ENCODE results near the gene PPIL1. TPM values are rescaled to one million over a fixed set of nuclear protein-coding genes. Genes with fewer than 3 reads are reported as not detected.
A peak's percentile ranks its signal among the peaks of the same experiment; 100 is the strongest.

The PPIL1 gene
- total RNA-seq, 1 donor from 2014 or later = 24.0 TPM

- no peaks in the 10 kb centered on the region for H3K9me3 ChIP-seq (ENCODE audit: control insufficient read depth in 3 of 3, low read length in 3 of 3)
- no peaks in the 10 kb centered on the region for H3K27me3 ChIP-seq (ENCODE audit: control insufficient read depth in 3 of 3, insufficient read depth in 3 of 3, low read length in 3 of 3)
- H3K27ac ChIP-seq (ENCODE audit: low read depth, low read length) = no peak overlapping the region
- no peak overlapping the region for H3K9ac ChIP-seq (ENCODE audit: low read depth in 1 of 3, low read length in 3 of 3)
- peaks cover 3 to 12% (median 8%) of the 10 kb centered on the region in 3 donors for H3K4me1 ChIP-seq (ENCODE audit: control insufficient read depth in 3 of 3, insufficient read depth in 3 of 3, low read length in 3 of 3)
- H3K4me3 ChIP-seq (ENCODE audit: low read length in 3 of 3) = no peak overlapping the region
- peaks cover 14 to 42% (median 38%) of the 10 kb centered on the region in 3 donors for H3K36me3 ChIP-seq (ENCODE audit: control insufficient read depth in 3 of 3, insufficient read depth in 3 of 3, low read length in 3 of 3)
Measured at GRCh38 chr6:36912586-36912985, 38.0 kb upstream of the PPIL1 start.

DNA sequence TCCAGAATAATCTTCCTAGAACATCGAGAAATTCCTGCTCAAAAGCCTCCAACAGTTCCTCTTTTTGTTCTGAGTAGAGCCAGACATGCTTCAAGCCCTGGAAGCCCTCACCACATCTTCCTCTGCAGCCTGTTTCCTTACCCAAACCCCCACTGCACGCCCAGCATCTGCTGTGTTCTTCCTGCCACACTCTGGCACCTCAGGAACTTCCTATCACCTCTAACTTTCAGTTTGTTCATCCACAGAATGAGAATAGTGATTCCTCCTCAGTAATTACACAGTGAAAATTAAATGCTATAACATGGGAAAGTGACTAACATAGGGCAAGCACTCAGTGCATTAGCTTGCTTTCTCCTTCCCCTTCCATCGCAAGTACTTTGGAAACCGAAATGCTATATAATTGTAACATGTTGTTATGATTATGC, 37.4 kb upstream of the PPIL1 start:
- Histone ChIP-seq H3K4me3 (ENCODE audit: low read length in 3 of 3) (no peak overlapping the region), H3K9ac (ENCODE audit: low read depth in 1 of 3, low read length in 3 of 3) (no peak overlapping the region), H3K4me1 (ENCODE audit: control insufficient read depth in 3 of 3, insufficient read depth in 3 of 3, low read length in 3 of 3) (peaks cover under 1 to 12% (median 7%) of the 10 kb centered on the region in 3 donors), H3K27me3 (ENCODE audit: control insufficient read depth in 3 of 3, insufficient read depth in 3 of 3, low read length in 3 of 3) (no peaks in the 10 kb centered on the region), H3K9me3 (ENCODE audit: control insufficient read depth in 3 of 3, low read length in 3 of 3) (no peaks in the 10 kb centered on the region), H3K36me3 (ENCODE audit: control insufficient read depth in 3 of 3, insufficient read depth in 3 of 3, low read length in 3 of 3) (peaks cover 14 to 40% (median 32%) of the 10 kb centered on the region in 3 donors), H3K27ac (ENCODE audit: low read depth, low read length) (no peak overlapping the region)

DNA sequence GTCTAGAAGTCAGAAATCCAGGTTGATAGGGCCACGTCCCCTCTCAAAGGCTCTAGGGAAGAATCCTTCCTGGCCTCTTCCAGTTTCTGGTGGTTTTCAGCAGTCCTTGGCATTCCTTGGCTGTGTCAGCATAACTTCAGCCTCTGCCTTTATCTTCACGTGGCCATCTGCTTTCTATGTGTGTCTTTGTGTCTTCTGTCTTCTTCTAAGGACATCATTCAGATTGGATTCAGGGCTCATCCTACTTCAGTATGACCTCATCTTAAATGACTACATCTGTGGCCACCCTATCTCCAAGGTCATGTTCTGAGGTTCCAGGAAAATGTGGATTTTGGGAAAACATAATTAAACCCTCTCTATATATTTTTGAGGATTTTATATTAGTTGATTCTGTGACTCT, 34.1 kb upstream of the PPIL1 start:
- Histone ChIP-seq H3K4me3 (ENCODE audit: low read length in 3 of 3) (no peak overlapping the region), H3K27me3 (ENCODE audit: control insufficient read depth in 3 of 3, insufficient read depth in 3 of 3, low read length in 3 of 3) (no peaks in the 10 kb centered on the region), H3K9me3 (ENCODE audit: control insufficient read depth in 3 of 3, low read length in 3 of 3) (no peaks in the 10 kb centered on the region), H3K4me1 (ENCODE audit: control insufficient read depth in 3 of 3, insufficient read depth in 3 of 3, low read length in 3 of 3) (peaks cover 0 to 11% (median 10%) of the 10 kb centered on the region in 3 donors), H3K36me3 (ENCODE audit: control insufficient read depth in 3 of 3, insufficient read depth in 3 of 3, low read length in 3 of 3) (peaks cover 5 to 30% (median 24%) of the 10 kb centered on the region in 3 donors), H3K9ac (ENCODE audit: low read depth in 1 of 3, low read length in 3 of 3) (no peak overlapping the region), H3K27ac (ENCODE audit: low read depth, low read length) (no peak overlapping the region)

- no peak overlapping the region for H3K27ac ChIP-seq (ENCODE audit: low read depth, low read length)
- no peaks in the 10 kb centered on the region for H3K27me3 ChIP-seq (ENCODE audit: control insufficient read depth in 3 of 3, insufficient read depth in 3 of 3, low read length in 3 of 3)
- H3K36me3 ChIP-seq (ENCODE audit: control insufficient read depth in 3 of 3, insufficient read depth in 3 of 3, low read length in 3 of 3) = peaks cover 7 to 36% (median 23%) of the 10 kb centered on the region in 3 donors
- H3K9ac ChIP-seq (ENCODE audit: low read depth in 1 of 3, low read length in 3 of 3) = peak overlapping the region in 1 of 3 donors; percentile 55
- H3K4me1 ChIP-seq (ENCODE audit: control insufficient read depth in 3 of 3, insufficient read depth in 3 of 3, low read length in 3 of 3) = peaks cover 0 to 11% (median 10%) of the 10 kb centered on the region in 3 donors
- H3K9me3 ChIP-seq (ENCODE audit: control insufficient read depth in 3 of 3, low read length in 3 of 3) = no peaks in the 10 kb centered on the region
- H3K4me3 ChIP-seq (ENCODE audit: low read length in 3 of 3) = no peak overlapping the region
Measured at GRCh38 chr6:36907781-36908180, 33.2 kb upstream of the PPIL1 start.

DNA sequence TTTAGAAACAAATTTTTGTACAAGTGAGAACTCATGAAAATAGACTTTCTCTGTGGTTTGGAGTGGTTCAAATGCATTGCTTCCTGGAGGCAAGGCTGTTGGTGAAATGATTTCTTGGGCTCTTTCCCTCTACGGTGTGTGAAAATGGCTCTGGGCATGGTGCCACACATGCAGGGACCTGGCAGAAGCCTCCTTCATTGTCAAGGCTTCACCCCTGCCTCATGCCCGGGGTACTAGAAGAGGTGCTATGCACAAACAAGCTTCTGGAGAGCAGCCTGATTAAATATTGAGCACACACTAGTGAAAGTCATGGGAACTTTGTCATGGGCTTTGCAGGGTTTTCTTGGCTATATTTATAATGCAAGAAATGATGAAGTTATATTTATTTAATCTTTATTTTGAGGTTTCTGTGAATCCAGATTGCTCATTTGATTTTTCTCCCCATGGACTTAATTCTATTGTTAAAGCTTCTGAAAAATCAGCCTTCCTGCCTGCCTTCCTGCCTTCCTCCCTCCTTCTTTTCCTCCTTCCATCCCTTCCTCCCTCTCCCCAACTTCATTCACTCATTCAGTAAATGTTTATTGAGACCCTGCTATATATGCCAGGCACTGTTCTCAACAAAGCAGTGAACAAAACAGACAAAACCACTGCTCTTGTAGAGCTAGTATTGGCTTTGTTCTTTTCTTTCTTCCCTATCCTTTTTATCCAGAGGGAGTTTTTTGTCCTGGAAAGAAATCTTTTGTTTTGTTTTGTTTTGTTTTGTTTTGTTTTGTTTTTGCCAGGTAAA, 32.1 kb upstream of the PPIL1 start:
- no peaks in the 10 kb centered on the region for H3K9me3 ChIP-seq (ENCODE audit: control insufficient read depth in 3 of 3, low read length in 3 of 3)
- peaks cover 15 to 36% (median 23%) of the 10 kb centered on the region in 3 donors for H3K36me3 ChIP-seq (ENCODE audit: control insufficient read depth in 3 of 3, insufficient read depth in 3 of 3, low read length in 3 of 3)
- no peak overlapping the region for H3K9ac ChIP-seq (ENCODE audit: low read depth in 1 of 3, low read length in 3 of 3)
- H3K4me1 ChIP-seq (ENCODE audit: control insufficient read depth in 3 of 3, insufficient read depth in 3 of 3, low read length in 3 of 3) = peaks cover 0 to 11% (median 10%) of the 10 kb centered on the region in 3 donors
- no peak overlapping the region for H3K27ac ChIP-seq (ENCODE audit: low read depth, low read length)
- no peak overlapping the region for H3K4me3 ChIP-seq (ENCODE audit: low read length in 3 of 3)
- no peaks in the 10 kb centered on the region for H3K27me3 ChIP-seq (ENCODE audit: control insufficient read depth in 3 of 3, insufficient read depth in 3 of 3, low read length in 3 of 3)

DNA sequence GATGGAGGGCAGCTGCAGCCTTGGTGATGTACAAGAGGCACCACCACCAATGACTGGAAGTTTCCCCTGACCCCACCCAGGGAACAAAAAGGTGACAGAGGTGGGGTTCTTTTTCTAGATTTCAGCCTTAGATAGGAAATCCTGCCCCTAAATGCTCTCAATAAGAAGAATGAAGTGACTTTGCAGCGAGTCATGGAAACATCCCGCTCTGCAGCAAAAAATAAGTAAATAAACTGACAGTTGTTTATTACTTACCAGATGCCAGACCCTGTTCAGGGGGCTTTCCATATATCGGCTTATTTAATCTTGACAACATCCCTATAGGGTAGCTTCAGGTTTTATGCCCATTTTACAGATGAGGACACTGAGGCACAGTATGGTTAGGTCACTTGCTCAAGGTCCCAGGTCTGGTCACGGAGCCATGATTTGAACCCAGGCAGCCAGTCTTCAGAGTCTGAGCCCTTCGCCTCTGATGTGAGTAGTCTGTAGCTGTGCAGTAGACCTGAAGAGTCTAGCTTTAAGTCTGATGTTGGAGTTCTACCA, 30.3 kb upstream of the PPIL1 start:
- Histone ChIP-seq H3K4me3 (ENCODE audit: low read length in 3 of 3) (no peak overlapping the region), H3K36me3 (ENCODE audit: control insufficient read depth in 3 of 3, insufficient read depth in 3 of 3, low read length in 3 of 3) (peaks cover 15 to 37% (median 23%) of the 10 kb centered on the region in 3 donors), H3K9me3 (ENCODE audit: control insufficient read depth in 3 of 3, low read length in 3 of 3) (no peaks in the 10 kb centered on the region), H3K27ac (ENCODE audit: low read depth, low read length) (no peak overlapping the region), H3K9ac (ENCODE audit: low read depth in 1 of 3, low read length in 3 of 3) (no peak overlapping the region), H3K27me3 (ENCODE audit: control insufficient read depth in 3 of 3, insufficient read depth in 3 of 3, low read length in 3 of 3) (no peaks in the 10 kb centered on the region), H3K4me1 (ENCODE audit: control insufficient read depth in 3 of 3, insufficient read depth in 3 of 3, low read length in 3 of 3) (peaks cover 0 to 11% (median 10%) of the 10 kb centered on the region in 3 donors)

DNA sequence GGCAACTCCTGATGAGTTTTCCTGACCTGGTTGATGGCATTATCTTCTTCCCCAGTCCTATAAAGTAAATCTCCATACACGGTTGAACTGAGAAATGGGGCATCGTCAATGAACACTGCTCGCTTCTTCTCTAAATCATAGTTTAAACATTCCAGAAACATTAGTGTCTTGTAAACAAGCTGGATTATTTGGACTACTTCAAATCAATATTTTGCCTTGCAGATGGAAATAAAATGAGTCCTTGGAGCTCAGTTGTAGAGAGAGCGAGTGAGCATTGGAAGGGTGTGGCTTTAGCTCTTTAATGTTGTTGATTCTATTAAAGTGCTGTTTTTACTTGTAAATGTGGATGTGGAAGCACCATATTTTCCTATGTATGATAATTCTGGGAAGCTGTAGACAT, 29.5 kb upstream of the PPIL1 start:
- no peak overlapping the region for H3K9ac ChIP-seq (ENCODE audit: low read depth in 1 of 3, low read length in 3 of 3)
- no peaks in the 10 kb centered on the region for H3K9me3 ChIP-seq (ENCODE audit: control insufficient read depth in 3 of 3, low read length in 3 of 3)
- no peaks in the 10 kb centered on the region for H3K27me3 ChIP-seq (ENCODE audit: control insufficient read depth in 3 of 3, insufficient read depth in 3 of 3, low read length in 3 of 3)
- peaks cover 15 to 43% (median 26%) of the 10 kb centered on the region in 3 donors for H3K36me3 ChIP-seq (ENCODE audit: control insufficient read depth in 3 of 3, insufficient read depth in 3 of 3, low read length in 3 of 3)
- no peak overlapping the region for H3K27ac ChIP-seq (ENCODE audit: low read depth, low read length)
- H3K4me1 ChIP-seq (ENCODE audit: control insufficient read depth in 3 of 3, insufficient read depth in 3 of 3, low read length in 3 of 3) = peaks cover 0 to 11% (median 10%) of the 10 kb centered on the region in 3 donors
- H3K4me3 ChIP-seq (ENCODE audit: low read length in 3 of 3) = no peak overlapping the region

DNA sequence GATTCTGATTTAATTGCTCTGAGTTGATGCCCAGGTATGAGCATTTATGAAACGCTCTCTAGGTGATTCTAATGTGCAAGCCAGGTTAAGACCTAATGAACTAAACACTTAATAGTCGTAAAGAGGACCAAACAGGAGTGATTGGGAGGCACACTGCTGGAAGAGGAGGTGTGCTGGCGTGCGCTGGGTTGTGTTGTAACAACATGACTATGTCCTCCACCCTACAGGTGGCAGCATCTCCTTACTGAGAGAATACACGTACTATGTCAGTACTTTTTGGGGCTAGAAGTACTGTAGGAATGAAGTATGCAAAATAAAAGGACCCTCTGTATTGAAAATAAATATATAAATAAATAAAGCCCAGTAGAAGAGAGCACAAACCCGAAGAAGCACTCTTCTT, 23.0 kb upstream of the PPIL1 start:
- H3K9ac ChIP-seq (ENCODE audit: low read depth in 1 of 3, low read length in 3 of 3) = no peak overlapping the region
- H3K27ac ChIP-seq (ENCODE audit: low read depth, low read length) = no peak overlapping the region
- H3K4me1 ChIP-seq (ENCODE audit: control insufficient read depth in 3 of 3, insufficient read depth in 3 of 3, low read length in 3 of 3) = no peaks in the 10 kb centered on the region
- no peak overlapping the region for H3K4me3 ChIP-seq (ENCODE audit: low read length in 3 of 3)
- H3K27me3 ChIP-seq (ENCODE audit: control insufficient read depth in 3 of 3, insufficient read depth in 3 of 3, low read length in 3 of 3) = no peaks in the 10 kb centered on the region
- H3K36me3 ChIP-seq (ENCODE audit: control insufficient read depth in 3 of 3, insufficient read depth in 3 of 3, low read length in 3 of 3) = peaks cover 11 to 23% (median 21%) of the 10 kb centered on the region in 3 donors
- no peaks in the 10 kb centered on the region for H3K9me3 ChIP-seq (ENCODE audit: control insufficient read depth in 3 of 3, low read length in 3 of 3)

DNA sequence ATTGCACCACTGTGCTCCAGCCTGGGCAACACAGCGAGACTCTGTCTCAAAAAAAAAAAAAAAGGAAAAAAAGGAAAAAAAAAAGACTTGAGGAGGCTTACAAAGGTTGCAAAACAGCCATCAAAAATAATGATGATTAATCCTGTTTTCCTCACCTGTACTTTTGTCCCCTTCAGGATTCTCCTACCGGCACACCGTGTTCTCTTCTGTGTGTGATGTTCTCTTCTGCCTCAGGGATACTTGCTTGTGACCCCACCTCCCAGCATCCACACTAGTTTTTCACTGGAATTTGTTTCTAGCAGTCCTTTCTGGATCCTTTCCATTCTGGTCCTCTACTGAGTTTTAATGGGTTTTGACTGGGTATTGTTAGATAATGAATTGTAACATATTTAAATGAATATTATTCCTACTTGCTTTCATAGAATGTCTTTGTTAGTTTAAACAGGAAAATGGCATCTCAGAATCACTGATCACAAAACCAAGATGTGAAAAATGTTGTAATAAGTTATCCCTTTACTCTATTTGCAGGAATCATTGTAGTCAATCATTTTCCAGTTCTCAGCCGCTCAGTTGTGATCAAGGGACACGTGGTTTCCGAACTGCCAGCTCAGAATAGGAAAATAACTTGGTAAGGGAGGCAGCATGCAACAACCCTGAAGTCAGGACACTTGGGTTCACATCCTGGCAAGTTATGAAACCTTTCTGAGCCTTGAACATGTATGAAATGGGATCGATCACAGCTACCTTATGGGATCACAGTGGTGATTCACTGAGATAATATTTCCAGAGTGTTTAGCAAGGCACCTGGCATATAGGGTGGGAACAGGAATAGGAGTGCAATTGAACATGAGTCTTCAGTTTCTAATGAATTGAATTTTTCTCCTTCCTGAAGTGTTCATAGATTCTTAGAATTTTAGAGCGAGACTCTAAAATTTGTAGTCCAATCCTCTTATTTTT, 19.7 kb upstream of the PPIL1 start:
- Histone ChIP-seq H3K4me1 (ENCODE audit: control insufficient read depth in 3 of 3, insufficient read depth in 3 of 3, low read length in 3 of 3) (peaks cover 0 to 2% (median under 1%) of the 10 kb centered on the region in 3 donors), H3K27ac (ENCODE audit: low read depth, low read length) (no peak overlapping the region), H3K9me3 (ENCODE audit: control insufficient read depth in 3 of 3, low read length in 3 of 3) (no peaks in the 10 kb centered on the region), H3K4me3 (ENCODE audit: low read length in 3 of 3) (no peak overlapping the region), H3K27me3 (ENCODE audit: control insufficient read depth in 3 of 3, insufficient read depth in 3 of 3, low read length in 3 of 3) (no peaks in the 10 kb centered on the region), H3K9ac (ENCODE audit: low read depth in 1 of 3, low read length in 3 of 3) (no peak overlapping the region), H3K36me3 (ENCODE audit: control insufficient read depth in 3 of 3, insufficient read depth in 3 of 3, low read length in 3 of 3) (peaks cover 2 to 16% (median 9%) of the 10 kb centered on the region in 3 donors)
